ENCODE measurements around the gene EMCN.

DNA sequence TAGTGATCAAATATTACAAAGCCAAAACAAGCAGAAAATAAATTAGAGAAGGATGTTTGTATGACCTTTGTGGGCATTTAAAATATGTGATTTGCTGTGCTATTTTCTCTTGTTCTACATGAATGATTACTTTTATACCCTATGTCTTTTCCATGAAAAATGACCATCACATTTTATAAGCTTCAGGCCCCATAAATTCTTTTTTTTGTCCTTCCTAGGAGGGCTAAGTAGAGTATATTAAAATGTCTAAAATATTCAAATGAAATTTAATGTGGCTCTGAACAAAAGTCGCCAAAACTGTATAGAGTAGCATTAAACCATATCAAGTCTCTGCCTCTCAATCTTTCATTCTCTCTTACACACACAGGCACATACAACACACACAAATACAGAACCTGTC, 15.9 kb upstream of the EMCN start:
- TF ChIP-seq ARNT (IDR thresholded peaks at IDR 0.05) (no peak), SP1 (IDR thresholded peaks at IDR 0.05) (no peak), FOXA1 (IDR thresholded peaks at IDR 0.05) (no peak), TARDBP (IDR thresholded peaks at IDR 0.05) (no peak), FOXK2 (IDR thresholded peaks at IDR 0.05) (no peak), FOXM1 (IDR thresholded peaks at IDR 0.05; ENCODE audit: borderline replicate concordance) (no peak), ELF4 (IDR thresholded peaks at IDR 0.05) (no peak), L3MBTL2 (conservative IDR thresholded peaks at IDR 0.05) (no peak), NFRKB (IDR thresholded peaks at IDR 0.05) (no peak), HDGF (IDR thresholded peaks at IDR 0.05; ENCODE audit: borderline replicate concordance) (no peak), SUZ12 (IDR thresholded peaks at IDR 0.05) (no peak)

Data from HEK293T (cell line).